Measurements from ENCODE around the gene LRP1B.

Gene LRP1B

DNA sequence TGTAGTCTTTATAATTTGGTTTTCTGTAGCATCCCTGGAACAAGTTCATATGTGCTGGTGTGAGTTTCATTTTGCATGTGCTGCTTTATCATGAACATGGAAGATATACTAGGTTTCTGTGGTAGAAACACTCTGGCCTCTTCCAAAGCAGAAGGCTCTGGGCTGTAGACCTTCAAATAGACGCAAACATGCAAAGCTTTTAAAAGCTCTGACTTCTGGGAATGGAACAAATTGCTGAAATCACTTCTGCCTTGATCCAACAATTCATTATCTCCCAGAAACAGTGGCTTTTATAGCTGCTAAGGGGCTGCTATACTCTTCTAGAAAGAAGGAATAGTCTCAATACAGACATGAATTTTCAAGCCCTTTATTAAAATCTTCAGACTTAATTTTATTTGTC, 382.2 kb downstream of the LRP1B start:
- H3K4me1 ChIP-seq = no peaks in the 10 kb centered on the region
- no peaks in the 10 kb centered on the region for H3K9me3 ChIP-seq
- DNase-seq = no peak
- H3K27me3 ChIP-seq = no peaks in the 10 kb centered on the region
- H3K4me3 ChIP-seq (ENCODE audit: low read depth, low read length) = no peak overlapping the region
- TF ChIP-seq, protein P1, sequence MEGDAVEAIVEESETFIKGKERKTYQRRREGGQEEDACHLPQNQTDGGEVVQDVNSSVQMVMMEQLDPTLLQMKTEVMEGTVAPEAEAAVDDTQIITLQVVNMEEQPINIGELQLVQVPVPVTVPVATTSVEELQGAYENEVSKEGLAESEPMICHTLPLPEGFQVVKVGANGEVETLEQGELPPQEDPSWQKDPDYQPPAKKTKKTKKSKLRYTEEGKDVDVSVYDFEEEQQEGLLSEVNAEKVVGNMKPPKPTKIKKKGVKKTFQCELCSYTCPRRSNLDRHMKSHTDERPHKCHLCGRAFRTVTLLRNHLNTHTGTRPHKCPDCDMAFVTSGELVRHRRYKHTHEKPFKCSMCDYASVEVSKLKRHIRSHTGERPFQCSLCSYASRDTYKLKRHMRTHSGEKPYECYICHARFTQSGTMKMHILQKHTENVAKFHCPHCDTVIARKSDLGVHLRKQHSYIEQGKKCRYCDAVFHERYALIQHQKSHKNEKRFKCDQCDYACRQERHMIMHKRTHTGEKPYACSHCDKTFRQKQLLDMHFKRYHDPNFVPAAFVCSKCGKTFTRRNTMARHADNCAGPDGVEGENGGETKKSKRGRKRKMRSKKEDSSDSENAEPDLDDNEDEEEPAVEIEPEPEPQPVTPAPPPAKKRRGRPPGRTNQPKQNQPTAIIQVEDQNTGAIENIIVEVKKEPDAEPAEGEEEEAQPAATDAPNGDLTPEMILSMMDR (IDR thresholded peaks at IDR 0.05; ENCODE audit: low read depth, low read length) = no peak
- no peaks in the 10 kb centered on the region for H3K36me3 ChIP-seq

DNA sequence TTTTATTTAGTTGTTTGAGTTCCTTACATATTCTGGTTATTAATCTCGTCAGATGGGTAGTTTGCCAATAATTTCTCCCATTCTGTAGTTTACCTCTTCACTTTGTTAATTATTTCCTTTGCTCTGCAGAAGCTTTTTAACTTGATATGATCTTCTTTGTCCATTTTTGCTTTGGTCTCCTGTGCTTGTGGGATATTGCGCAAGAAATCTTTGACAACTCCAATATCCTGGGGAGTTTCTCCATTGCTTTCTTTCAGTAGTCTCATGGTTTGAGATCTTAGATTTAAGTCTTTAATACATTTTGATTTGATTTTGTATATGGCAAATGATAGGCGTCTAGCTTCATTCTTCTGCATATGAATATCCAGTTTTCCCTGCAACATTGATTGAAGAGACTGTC, 389.2 kb downstream of the LRP1B start:
- TF ChIP-seq, protein P1 (IDR thresholded peaks at IDR 0.05; ENCODE audit: low read depth, low read length) = no peak
- DNase-seq = no peak
- Histone ChIP-seq H3K36me3 (no peaks in the 10 kb centered on the region), H3K27me3 (no peaks in the 10 kb centered on the region), H3K4me1 (no peaks in the 10 kb centered on the region), H3K9me3 (no peaks in the 10 kb centered on the region), H3K4me3 (ENCODE audit: low read depth, low read length) (no peak overlapping the region)

DNA sequence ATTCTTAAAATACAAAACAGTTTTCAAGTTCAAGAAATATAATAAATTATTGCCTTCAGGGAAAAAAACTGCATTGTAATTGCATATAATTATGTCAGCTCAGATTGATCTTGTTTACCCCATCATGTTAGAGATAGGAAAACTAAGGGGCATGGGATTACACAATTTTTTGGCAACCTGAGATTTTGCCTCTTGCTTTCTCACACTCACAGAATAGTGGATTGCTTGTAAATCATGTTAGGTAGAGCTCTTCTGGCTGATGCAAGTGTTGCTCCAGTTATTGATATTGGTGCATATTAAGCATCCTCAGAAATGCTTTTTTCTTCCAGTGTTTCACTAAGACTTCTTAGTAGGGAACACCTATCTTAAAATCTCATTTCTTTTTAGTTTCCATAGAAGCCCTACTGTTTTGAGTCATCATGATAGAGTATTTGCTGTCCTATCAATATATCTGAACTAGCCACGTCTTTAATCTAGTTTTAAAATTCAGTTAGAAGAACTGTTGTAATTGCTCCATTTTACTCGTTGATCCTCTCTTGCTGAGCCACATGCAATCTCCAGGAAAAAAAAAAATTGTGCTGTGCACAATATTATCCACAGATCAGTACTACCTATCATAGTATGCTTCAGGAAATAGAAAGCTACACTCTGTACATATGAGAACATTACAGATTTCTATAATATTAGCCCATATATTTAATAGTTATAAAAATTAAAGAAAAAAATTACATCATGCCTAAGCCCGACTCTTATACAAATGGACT, 393.1 kb downstream of the LRP1B start:
- Histone ChIP-seq H3K36me3 (no peaks in the 10 kb centered on the region), H3K4me1 (no peaks in the 10 kb centered on the region), H3K9me3 (no peaks in the 10 kb centered on the region), H3K4me3 (ENCODE audit: low read depth, low read length) (no peak overlapping the region), H3K27me3 (no peaks in the 10 kb centered on the region)
- no peak for DNase-seq
- TF ChIP-seq, protein P1 (IDR thresholded peaks at IDR 0.05; ENCODE audit: low read depth, low read length) = no peak

DNA sequence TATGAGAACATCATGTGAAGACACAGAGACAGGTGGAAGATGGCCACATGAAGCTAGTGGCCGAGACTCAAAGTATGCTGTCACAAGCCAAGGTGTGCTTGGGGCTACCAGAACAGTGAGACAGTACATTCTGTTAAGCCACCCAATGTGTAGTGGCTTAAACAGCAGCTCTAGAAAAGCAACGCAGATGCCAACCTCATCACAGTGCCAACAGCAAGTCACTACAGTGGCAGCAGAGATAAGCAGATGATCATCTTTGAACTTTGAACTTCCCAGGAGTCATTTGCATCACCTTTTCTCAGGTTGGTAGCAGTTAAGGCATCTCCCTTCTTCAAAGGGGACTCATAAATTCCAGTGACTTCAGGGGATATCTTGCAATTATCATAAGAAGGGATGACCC, 394.4 kb downstream of the LRP1B start:
- no peak overlapping the region for H3K4me3 ChIP-seq (ENCODE audit: low read depth, low read length)
- no peak for DNase-seq
- no peaks in the 10 kb centered on the region for H3K4me1 ChIP-seq
- no peaks in the 10 kb centered on the region for H3K36me3 ChIP-seq
- no peaks in the 10 kb centered on the region for H3K27me3 ChIP-seq
- TF ChIP-seq, protein P1 (IDR thresholded peaks at IDR 0.05; ENCODE audit: low read depth, low read length) = no peak
- no peaks in the 10 kb centered on the region for H3K9me3 ChIP-seq

DNA sequence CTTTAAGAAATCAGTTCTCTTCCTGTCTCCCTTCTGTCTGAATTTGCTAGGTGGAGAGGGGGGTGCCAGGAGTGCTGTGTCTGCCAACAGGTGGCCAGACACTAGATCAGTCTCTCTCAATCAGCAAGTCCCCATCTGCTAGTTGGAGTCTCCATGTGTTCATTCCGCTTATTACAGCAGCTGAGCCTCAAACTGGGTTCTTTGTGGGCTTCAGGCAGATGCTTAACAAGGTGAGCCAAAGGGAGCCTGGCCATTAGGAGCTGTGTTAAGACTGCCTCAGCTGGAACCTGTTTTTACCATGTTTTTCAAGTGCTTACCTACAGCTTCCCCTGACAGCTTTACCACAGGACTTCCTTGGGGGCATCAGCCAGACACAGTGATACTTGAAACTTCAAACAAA, 401.9 kb downstream of the LRP1B start:
- TF ChIP-seq, protein P1 (IDR thresholded peaks at IDR 0.05; ENCODE audit: low read depth, low read length) = no peak
- no peak for DNase-seq
- Histone ChIP-seq H3K4me3 (ENCODE audit: low read depth, low read length) (no peak overlapping the region), H3K9me3 (no peaks in the 10 kb centered on the region), H3K27me3 (no peaks in the 10 kb centered on the region), H3K4me1 (no peaks in the 10 kb centered on the region), H3K36me3 (no peaks in the 10 kb centered on the region)

DNA sequence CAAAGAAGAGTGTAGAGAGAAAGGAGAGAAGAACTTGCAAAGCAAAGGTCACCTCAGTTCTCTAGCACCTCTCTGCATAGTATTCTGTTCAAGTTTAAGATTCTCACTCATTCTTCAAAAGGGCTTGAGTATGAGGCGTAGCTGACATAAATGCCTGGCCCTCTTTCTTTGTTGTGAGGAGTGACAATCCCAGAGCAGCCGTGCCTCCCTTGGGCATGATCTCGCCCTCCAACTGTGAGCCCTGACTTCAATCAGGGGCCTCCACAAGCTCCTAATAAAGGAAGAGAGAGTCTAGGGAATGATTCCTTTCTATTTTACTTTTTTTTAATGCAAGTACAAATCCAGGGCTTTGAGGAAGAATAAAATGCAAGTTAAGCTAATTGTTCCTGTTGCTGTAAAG, 402.7 kb downstream of the LRP1B start:
- TF ChIP-seq, protein P1 (IDR thresholded peaks at IDR 0.05; ENCODE audit: low read depth, low read length) = no peak
- H3K4me1 ChIP-seq = no peaks in the 10 kb centered on the region
- DNase-seq = no peak
- no peak overlapping the region for H3K4me3 ChIP-seq (ENCODE audit: low read depth, low read length)
- no peaks in the 10 kb centered on the region for H3K27me3 ChIP-seq
- H3K9me3 ChIP-seq = no peaks in the 10 kb centered on the region
- H3K36me3 ChIP-seq = no peaks in the 10 kb centered on the region
